Fibroblast of lung (primary cell): ENCODE measurements around the gene DNAH1. TPM values are rescaled to one million over a fixed set of nuclear protein-coding genes. Genes with fewer than 3 reads are reported as not detected.

Source experiments
- DNase-seq, 2 donors: peaks; one replicate each; pipeline versions ENCODE4 v3.0.0 to v3.0.0-alpha.2; 2010; ENCODE audit warnings: low read depth in 2 of 2
- H2AFZ ChIP-seq: 2 replicates; pipeline ENCODE4 v1.5.1; 2012; ENCODE audit warnings: low read length, control low read depth, inconsistent platforms
- H3K27ac ChIP-seq: 2 replicates; pipeline ENCODE4 v1.5.1; 2011; ENCODE audit warnings: low read length, control low read depth; ENCODE audit not compliant: insufficient read depth
- H3K27me3 ChIP-seq: 2 replicates; pipeline ENCODE4 v1.5.1; 2011; ENCODE audit warnings: mild to moderate bottlenecking, low read length; ENCODE audit not compliant: control insufficient read depth, insufficient read depth
- H3K36me3 ChIP-seq: 2 replicates; pipeline ENCODE4 v1.5.1; 2011; ENCODE audit warnings: low read length; ENCODE audit not compliant: control insufficient read depth, insufficient read depth
- H3K4me1 ChIP-seq: 2 replicates; pipeline ENCODE4 v1.5.1; 2011; ENCODE audit warnings: low read length; ENCODE audit not compliant: control insufficient read depth, insufficient read depth; ENCODE audit errors: extremely low read depth
- H3K4me2 ChIP-seq: 2 replicates; pipeline ENCODE4 v1.5.1; 2011; ENCODE audit warnings: low read length, control low read depth; ENCODE audit not compliant: insufficient read depth; ENCODE audit errors: extremely low read depth
- H3K4me3 ChIP-seq, 4 experiments: fragments of 200-600 bp in 1 of 4; sonication (generic) in 1 of 4; replicated peaks in 1 of 4; 2 replicates each; pipeline ENCODE4 v1.5.1; 2011 to 2016; ENCODE audit warnings: low read length in 4 of 4, low read depth in 3 of 4, mild to moderate bottlenecking in 3 of 4, control low read depth in 2 of 4, inconsistent platforms in 1 of 4, mixed read lengths in 1 of 4; ENCODE audit not compliant: insufficient read depth in 1 of 4; ENCODE audit errors: control extremely low read depth in 1 of 4
- H3K79me2 ChIP-seq: 2 replicates; pipeline ENCODE4 v1.5.1; 2012; ENCODE audit warnings: mild to moderate bottlenecking, low read length, inconsistent platforms; ENCODE audit not compliant: control insufficient read depth, insufficient read depth
- H3K9ac ChIP-seq: 2 replicates; pipeline ENCODE4 v1.5.1; 2011; ENCODE audit warnings: mild to moderate bottlenecking, low read length, control low read depth; ENCODE audit not compliant: insufficient read depth
- H3K9me3 ChIP-seq: 2 replicates; pipeline ENCODE4 v1.5.1; 2012; ENCODE audit warnings: low read depth, low read length; ENCODE audit not compliant: control insufficient read depth, insufficient read depth
- H4K20me1 ChIP-seq: 2 replicates; pipeline ENCODE4 v1.5.1; 2011; ENCODE audit warnings: low read length; ENCODE audit not compliant: control insufficient read depth, insufficient read depth; ENCODE audit errors: extremely low read depth
- CTCF ChIP-seq, 2 donors: IDR thresholded peaks in 1 of 2; conservative IDR thresholded peaks in 1 of 2; 1 replicate in 1 of 2; 2 replicates in 1 of 2; pipeline ENCODE4 v1.5.1; 2011 to 2012; ENCODE audit warnings: low read length in 2 of 2, control low read depth in 1 of 2, inconsistent platforms in 1 of 2, low read depth in 1 of 2, mild to moderate bottlenecking in 1 of 2
- EZH2 ChIP-seq: IDR thresholded peaks from 2 replicates; pipeline ENCODE4 v1.5.1; 2012; ENCODE audit warnings: low read length, control low read depth, mild to moderate bottlenecking; ENCODE audit errors: missing control alignments
- polyA plus RNA-seq, 2 donors: library from polyadenylated mRNA; depleted of rRNA in 1 of 2; stranded (reverse) in 1 of 2; unstranded in 1 of 2; fragments of >200 nt; gene quantifications; 2 replicates each; pipeline ENCODE4 v1.2.1, GENCODE V29; 2011 to 2012; ENCODE audit warnings: missing spikeins in 1 of 2
- total RNA-seq: library from RNA; depleted of rRNA; stranded (reverse); fragments of >200 nt; gene quantifications from 2 replicates; pipeline ENCODE4 v1.2.1, GENCODE V29; 2014

Gene DNAH1
- total and polyA plus RNA-seq, 2 donors (not counting 1 experiment from before 2014, with no cell fraction given), result 1.9 to 3.0 TPM

DNA sequence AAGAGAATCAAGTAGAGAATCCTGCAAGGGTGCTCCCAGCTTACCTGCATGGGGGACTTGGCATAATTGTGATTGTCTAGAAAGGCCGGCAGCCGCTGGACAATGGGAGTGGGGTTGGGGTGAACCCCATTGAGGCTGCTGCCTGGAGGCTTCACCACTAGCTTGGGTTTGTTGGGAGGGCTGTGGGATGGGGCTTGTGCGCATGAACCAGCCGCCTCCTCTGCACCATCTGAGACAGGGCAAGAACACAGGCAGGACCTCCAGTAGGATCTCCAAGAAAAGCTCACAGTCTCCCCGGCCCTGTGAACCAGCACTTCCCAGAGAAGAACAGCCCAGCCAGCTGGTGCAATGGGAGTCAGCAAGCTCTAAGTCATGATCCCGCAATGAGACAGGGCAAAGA, 88.9 kb downstream of the DNAH1 start:
- TF ChIP-seq CTCF (conservative IDR thresholded peaks at IDR 0.05 in 1 of 2, IDR thresholded peaks at IDR 0.05 in 1 of 2; ENCODE audit: low read depth in 1 of 2, low read length in 2 of 2), result no peak
- no peak for TF ChIP-seq EZH2
- Histone ChIP-seq H3K36me3 (peaks cover 47% of the 10 kb centered on the region), H3K4me2 (no peak overlapping the region), H3K4me3 (no peak overlapping the region), H3K9ac (no peak overlapping the region), H3K79me2 (peaks cover 20% of the 10 kb centered on the region), H3K9me3 (no peaks in the 10 kb centered on the region), H2AFZ (no peak overlapping the region), H3K27ac (no peak overlapping the region), H3K4me1 (peaks cover 5% of the 10 kb centered on the region), H4K20me1 (no peaks in the 10 kb centered on the region), H3K27me3 (no peaks in the 10 kb centered on the region)
- DNase-seq, result no peak

GRCh38 chr3:52405601-52406110, 89.5 kb downstream of the DNAH1 start:
- H3K79me2 ChIP-seq, result peaks cover 20% of the 10 kb centered on the region
- TF ChIP-seq EZH2, result no peak
- TF ChIP-seq CTCF (conservative IDR thresholded peaks at IDR 0.05 in 1 of 2, IDR thresholded peaks at IDR 0.05 in 1 of 2; ENCODE audit: low read depth in 1 of 2, low read length in 2 of 2), result no peak
- H3K4me1 ChIP-seq, result peaks cover 5% of the 10 kb centered on the region
- H3K27ac ChIP-seq, result no peak overlapping the region
- DNase-seq, result no peak
- no peak overlapping the region for H3K4me3 ChIP-seq
- no peaks in the 10 kb centered on the region for H3K27me3 ChIP-seq
- no peaks in the 10 kb centered on the region for H3K9me3 ChIP-seq
- H3K4me2 ChIP-seq, result no peak overlapping the region
- H4K20me1 ChIP-seq, result no peaks in the 10 kb centered on the region
- H2AFZ ChIP-seq, result no peak overlapping the region
- peaks cover 45% of the 10 kb centered on the region for H3K36me3 ChIP-seq
- H3K9ac ChIP-seq, result no peak overlapping the region

GRCh38 chr3:52406231-52406661, 90.1 kb downstream of the DNAH1 start:
- no peak overlapping the region for H3K4me2 ChIP-seq
- H3K9ac ChIP-seq, result no peak overlapping the region
- H3K36me3 ChIP-seq, result peaks cover 44% of the 10 kb centered on the region
- TF ChIP-seq CTCF (conservative IDR thresholded peaks at IDR 0.05 in 1 of 2, IDR thresholded peaks at IDR 0.05 in 1 of 2; ENCODE audit: low read depth in 1 of 2, low read length in 2 of 2) (no peak), EZH2 (no peak)
- DNase-seq, result no peak
- no peaks in the 10 kb centered on the region for H4K20me1 ChIP-seq
- H3K4me3 ChIP-seq, result no peak overlapping the region
- H2AFZ ChIP-seq, result no peak overlapping the region
- H3K79me2 ChIP-seq, result peaks cover 23% of the 10 kb centered on the region
- peaks cover 7% of the 10 kb centered on the region for H3K4me1 ChIP-seq
- H3K27ac ChIP-seq, result no peak overlapping the region
- no peaks in the 10 kb centered on the region for H3K27me3 ChIP-seq
- H3K9me3 ChIP-seq, result no peaks in the 10 kb centered on the region
